ENCODE data around the gene OTC. TPM values are rescaled to one million over a fixed set of nuclear protein-coding genes. Genes with fewer than 3 reads are reported as not detected.

OTC gene
- total and polyA plus RNA-seq, 4 donors, result 41.5 to 72.1 (median 57.1) TPM

GRCh38 chrX:38468563-38469157, 116.3 kb downstream of the OTC start:
- TF ChIP-seq, protein P1, sequence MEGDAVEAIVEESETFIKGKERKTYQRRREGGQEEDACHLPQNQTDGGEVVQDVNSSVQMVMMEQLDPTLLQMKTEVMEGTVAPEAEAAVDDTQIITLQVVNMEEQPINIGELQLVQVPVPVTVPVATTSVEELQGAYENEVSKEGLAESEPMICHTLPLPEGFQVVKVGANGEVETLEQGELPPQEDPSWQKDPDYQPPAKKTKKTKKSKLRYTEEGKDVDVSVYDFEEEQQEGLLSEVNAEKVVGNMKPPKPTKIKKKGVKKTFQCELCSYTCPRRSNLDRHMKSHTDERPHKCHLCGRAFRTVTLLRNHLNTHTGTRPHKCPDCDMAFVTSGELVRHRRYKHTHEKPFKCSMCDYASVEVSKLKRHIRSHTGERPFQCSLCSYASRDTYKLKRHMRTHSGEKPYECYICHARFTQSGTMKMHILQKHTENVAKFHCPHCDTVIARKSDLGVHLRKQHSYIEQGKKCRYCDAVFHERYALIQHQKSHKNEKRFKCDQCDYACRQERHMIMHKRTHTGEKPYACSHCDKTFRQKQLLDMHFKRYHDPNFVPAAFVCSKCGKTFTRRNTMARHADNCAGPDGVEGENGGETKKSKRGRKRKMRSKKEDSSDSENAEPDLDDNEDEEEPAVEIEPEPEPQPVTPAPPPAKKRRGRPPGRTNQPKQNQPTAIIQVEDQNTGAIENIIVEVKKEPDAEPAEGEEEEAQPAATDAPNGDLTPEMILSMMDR (IDR thresholded peaks at IDR 0.05; ENCODE audit: low read depth, low read length, missing input control), result no peak
- TF ChIP-seq SP1 (IDR thresholded peaks at IDR 0.05) (no peak), TAF1 (conservative IDR thresholded peaks at IDR 0.05) (no peak), JUND (IDR thresholded peaks at IDR 0.05) (no peak), REST (IDR thresholded peaks at IDR 0.05) (no peak), RXRA (IDR thresholded peaks at IDR 0.05) (no peak), HNF4A (conservative IDR thresholded peaks at IDR 0.05) (no peak), FOXA1 (IDR thresholded peaks at IDR 0.05) (no peak), RAD21 (IDR thresholded peaks at IDR 0.05) (no peak), HNF4G (IDR thresholded peaks at IDR 0.05) (no peak)
- TF ChIP-seq, protein P2, sequence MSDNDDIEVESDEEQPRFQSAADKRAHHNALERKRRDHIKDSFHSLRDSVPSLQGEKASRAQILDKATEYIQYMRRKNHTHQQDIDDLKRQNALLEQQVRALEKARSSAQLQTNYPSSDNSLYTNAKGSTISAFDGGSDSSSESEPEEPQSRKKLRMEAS (IDR thresholded peaks at IDR 0.05), result no peak
- TF ChIP-seq, protein P3, sequence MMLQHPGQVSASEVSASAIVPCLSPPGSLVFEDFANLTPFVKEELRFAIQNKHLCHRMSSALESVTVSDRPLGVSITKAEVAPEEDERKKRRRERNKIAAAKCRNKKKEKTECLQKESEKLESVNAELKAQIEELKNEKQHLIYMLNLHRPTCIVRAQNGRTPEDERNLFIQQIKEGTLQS (IDR thresholded peaks at IDR 0.05), result no peak
- H3K9ac ChIP-seq (ENCODE audit: low read depth in 1 of 2, low read length in 2 of 2), result no peak overlapping the region
- H3K9me3 ChIP-seq (ENCODE audit: control insufficient read depth in 4 of 4, low read length in 3 of 4), result peaks cover 0 to 2% (median 0%) of the 10 kb centered on the region in 4 donors
- H3K36me3 ChIP-seq (ENCODE audit: control insufficient read depth in 4 of 4, insufficient read depth in 3 of 4, low read depth in 1 of 4, low read length in 3 of 4), result no peaks in the 10 kb centered on the region
- WGBS, result 95% methylated on average over 6 of the region's 6 CpGs
- H3K27me3 ChIP-seq (ENCODE audit: control insufficient read depth in 4 of 4, insufficient read depth in 4 of 4, low read length in 3 of 4), result peaks cover 0 to 3% (median 0%) of the 10 kb centered on the region in 4 donors
- no peak overlapping the region for H3K27ac ChIP-seq (ENCODE audit: low read depth in 1 of 2, low read length in 2 of 2)
- H3K4me3 ChIP-seq (ENCODE audit: low read depth in 1 of 3, low read length in 3 of 3), result no peak overlapping the region
- no peak for DNase-seq (ENCODE audit: low spot score)
- H3K4me1 ChIP-seq (ENCODE audit: control insufficient read depth in 4 of 4, insufficient read depth in 4 of 4, low read length in 3 of 4), result no peaks in the 10 kb centered on the region

Small RNA genes lying within 50 kb of the gene (small RNA-seq; reads per million reads assigned to genes)
- not detected for gene RF00322

Other genes starting within 250 kb of the OTC start
- 1 to 10 TPM; 4.9 to 9.3 TPM for gene SRPX, start 131.7 kb upstream of the OTC start, total RNA-seq
- gene SRPX, start 131.7 kb upstream of the OTC start, polyA plus RNA-seq, result 10 to 100 TPM; 11.4 to 15.3 TPM
- gene RPGR, start 25.1 kb upstream of the OTC start, total RNA-seq, result 1 to 10 TPM; 3.8 to 7.2 TPM
- gene RPGR, start 25.1 kb upstream of the OTC start, polyA plus RNA-seq, result 1 to 10 TPM; 1.7 to 3.2 TPM
- 10 to 100 TPM; 10.1 to 15.3 TPM for gene TSPAN7, start 208.9 kb downstream of the OTC start, total RNA-seq
- gene TSPAN7, start 208.9 kb downstream of the OTC start, polyA plus RNA-seq, result 10 to 100 TPM; 20.0 to 26.2 TPM

Data from liver (tissue), 10 donors.